IPS-18a (cell line): Measurements from ENCODE around the gene ZNF682.
"Not testable (repeated sequence)": the region's sequence is repeated elsewhere in the genome, so short reads cannot be mapped to it uniquely, and the experiment has no call there.

ENCODE experiments used
- H3K27ac ChIP-seq: one replicate; pipeline ENCODE4 v1.5.1; 2013; ENCODE audit warnings: low read length
- H3K27me3 ChIP-seq: one replicate; pipeline ENCODE4 v1.6.1; 2013; ENCODE audit warnings: mild to moderate bottlenecking, low read length; ENCODE audit not compliant: control insufficient read depth, insufficient read depth
- H3K36me3 ChIP-seq: one replicate; pipeline ENCODE4 v1.6.1; 2013; ENCODE audit warnings: low read depth, low read length; ENCODE audit not compliant: control insufficient read depth
- H3K4me1 ChIP-seq: one replicate; pipeline ENCODE4 v1.6.1; 2013; ENCODE audit warnings: low read depth, low read length; ENCODE audit not compliant: control insufficient read depth
- H3K4me3 ChIP-seq: one replicate; pipeline ENCODE4 v1.5.1; 2013; ENCODE audit warnings: low read length
- H3K9ac ChIP-seq: one replicate; pipeline ENCODE4 v1.6.1; 2013; ENCODE audit warnings: mild to moderate bottlenecking, low read length, moderate library complexity
- H3K9me3 ChIP-seq: one replicate; pipeline ENCODE4 v1.6.1; 2013; ENCODE audit warnings: low read depth, low read length; ENCODE audit not compliant: control insufficient read depth

The ZNF682 gene

DNA sequence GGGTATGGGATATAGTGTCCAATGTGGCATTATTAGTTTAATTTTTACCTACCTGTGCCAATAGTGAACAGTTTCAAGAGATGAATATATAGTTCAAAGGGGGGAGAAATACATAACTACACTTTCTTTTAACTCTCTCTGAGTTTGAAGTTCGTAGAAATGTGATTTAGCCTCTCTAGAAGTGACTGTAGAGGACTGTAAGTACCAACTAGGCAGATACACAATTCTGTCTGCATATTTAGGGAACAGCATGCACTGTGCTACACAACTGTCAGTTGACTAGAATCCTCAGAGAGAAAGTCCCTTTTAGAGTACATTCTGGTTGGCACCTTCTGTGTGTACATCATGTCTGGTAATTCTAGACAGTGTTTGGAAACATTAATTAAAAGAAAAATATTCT, 21.0 kb upstream of the ZNF682 start:
- no peak overlapping the region for H3K9ac ChIP-seq
- peaks cover 13% of the 10 kb centered on the region for H3K9me3 ChIP-seq
- H3K36me3 ChIP-seq: no peaks in the 10 kb centered on the region
- H3K4me1 ChIP-seq: no peaks in the 10 kb centered on the region
- no peaks in the 10 kb centered on the region for H3K27me3 ChIP-seq
- no peak overlapping the region for H3K27ac ChIP-seq
- H3K4me3 ChIP-seq: no peak overlapping the region

DNA sequence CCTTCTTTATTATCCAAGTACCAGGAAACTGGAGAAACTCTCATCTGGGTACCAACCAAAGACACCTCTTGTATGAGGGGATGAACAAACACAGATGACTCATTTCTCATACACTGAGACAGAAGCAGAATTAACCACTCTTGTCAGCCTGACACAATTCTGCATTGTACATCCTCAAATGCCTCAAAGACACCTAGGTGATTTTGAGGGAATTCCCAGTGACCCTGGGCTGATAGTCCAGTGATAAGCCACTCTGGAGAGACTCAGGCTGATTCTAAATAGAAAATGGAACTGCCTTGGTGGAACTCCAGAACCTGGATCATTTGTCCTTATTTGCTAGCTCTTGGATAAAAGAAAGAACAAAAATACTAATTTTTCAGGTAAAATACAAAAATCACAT, 19.4 kb upstream of the ZNF682 start:
- H3K4me1 ChIP-seq, H3K27me3 ChIP-seq, H3K4me3 ChIP-seq, H3K9ac ChIP-seq, H3K27ac ChIP-seq, H3K36me3 ChIP-seq: not testable (repeated sequence)
- peaks cover 13% of the 10 kb centered on the region for H3K9me3 ChIP-seq

DNA sequence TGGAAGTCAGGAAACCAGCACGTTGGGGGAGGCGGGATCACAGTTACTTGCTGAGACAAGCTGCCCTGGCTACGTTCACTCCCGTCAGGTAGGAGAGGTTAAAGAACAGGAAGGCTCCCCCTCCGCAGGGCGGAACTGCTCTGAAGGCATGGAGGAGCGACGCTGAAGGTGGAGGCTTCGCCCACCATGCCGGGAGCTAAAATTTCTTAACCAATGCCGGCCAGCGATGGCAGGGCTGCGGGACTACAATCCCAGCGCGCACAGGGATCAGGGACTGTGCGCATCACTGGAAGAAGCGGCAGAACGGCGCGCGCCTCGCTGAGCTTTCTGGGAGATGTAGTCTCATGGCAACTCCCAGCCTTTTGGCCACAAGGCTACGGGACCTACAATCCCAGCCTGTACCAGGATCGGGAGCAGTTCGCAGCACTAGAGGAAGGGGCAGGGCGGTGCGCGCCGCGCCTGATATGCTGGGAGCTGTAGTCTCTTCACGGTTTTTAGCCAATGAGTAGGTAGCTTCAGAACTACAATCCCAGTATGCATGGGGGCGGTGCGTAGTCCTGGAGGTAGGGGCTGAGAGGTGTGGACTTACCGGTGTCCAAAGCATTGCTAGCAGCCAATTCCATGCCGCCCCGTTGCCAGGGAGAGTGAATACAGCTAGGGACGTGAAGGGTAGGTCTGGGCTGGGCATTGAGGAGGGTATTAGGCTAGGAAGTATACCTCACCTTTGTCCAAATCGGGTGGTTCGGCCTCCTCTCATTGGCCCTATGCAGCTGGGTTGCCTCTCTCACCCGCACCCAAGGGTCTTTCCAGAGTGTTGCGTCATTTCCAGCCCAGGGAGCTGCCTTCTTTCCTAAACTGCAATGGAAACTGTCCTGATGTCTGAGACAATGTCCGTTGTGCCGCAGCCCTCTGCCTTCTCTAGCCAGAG, 12.8 kb upstream of the ZNF682 start:
- peak overlapping the region; percentile 61 for H3K4me3 ChIP-seq
- H3K9me3 ChIP-seq: peaks cover 15% of the 10 kb centered on the region
- H3K4me1 ChIP-seq: no peaks in the 10 kb centered on the region
- H3K27ac ChIP-seq: peak overlapping the region; percentile 56
- no peaks in the 10 kb centered on the region for H3K27me3 ChIP-seq
- H3K9ac ChIP-seq: peak overlapping the region; percentile 83
- no peaks in the 10 kb centered on the region for H3K36me3 ChIP-seq

DNA sequence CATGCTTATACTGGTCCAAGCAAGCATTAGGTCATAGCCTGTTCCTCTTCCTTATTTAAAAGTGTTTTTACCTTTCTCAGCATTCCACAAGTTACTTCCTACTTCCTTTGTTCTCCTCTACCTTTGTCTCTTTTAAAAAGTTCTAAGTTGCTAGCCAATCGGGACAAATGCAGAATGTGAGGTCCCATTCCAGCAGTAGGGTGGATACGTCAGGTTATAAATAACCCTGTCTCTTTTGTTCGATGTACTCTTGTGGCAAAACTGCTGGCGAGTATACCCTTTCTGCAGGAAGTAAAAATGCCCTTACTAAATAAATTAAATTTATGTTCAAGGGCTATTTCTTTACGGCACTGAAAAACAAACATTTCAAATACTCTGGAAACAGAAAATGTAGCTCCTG, 6.4 kb upstream of the ZNF682 start:
- H3K4me1 ChIP-seq, H3K27ac ChIP-seq, H3K27me3 ChIP-seq, H3K9ac ChIP-seq, H3K4me3 ChIP-seq, H3K36me3 ChIP-seq: not testable (repeated sequence)
- H3K9me3 ChIP-seq: peaks cover 18% of the 10 kb centered on the region

DNA sequence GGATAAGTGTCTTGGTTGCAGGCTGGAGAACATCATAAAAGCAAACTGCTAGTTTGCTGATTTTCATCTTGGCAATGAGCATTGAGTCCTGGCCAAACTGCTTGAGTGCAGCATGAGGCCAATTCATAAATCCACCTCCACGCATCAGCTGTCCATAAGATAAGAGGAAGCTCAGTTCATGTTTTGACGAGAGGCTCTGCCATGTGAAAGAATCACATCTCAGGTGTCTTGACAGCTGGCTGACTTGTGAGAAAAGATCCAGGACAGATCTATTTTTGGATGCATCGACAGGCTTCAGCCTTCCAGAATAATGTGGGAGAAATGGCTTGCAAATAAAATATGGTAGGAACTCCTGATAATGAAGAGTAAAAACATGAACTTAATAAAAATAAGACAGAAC, 5.4 kb upstream of the ZNF682 start:
- H3K36me3 ChIP-seq: no peaks in the 10 kb centered on the region
- H3K9ac ChIP-seq: no peak overlapping the region

DNA sequence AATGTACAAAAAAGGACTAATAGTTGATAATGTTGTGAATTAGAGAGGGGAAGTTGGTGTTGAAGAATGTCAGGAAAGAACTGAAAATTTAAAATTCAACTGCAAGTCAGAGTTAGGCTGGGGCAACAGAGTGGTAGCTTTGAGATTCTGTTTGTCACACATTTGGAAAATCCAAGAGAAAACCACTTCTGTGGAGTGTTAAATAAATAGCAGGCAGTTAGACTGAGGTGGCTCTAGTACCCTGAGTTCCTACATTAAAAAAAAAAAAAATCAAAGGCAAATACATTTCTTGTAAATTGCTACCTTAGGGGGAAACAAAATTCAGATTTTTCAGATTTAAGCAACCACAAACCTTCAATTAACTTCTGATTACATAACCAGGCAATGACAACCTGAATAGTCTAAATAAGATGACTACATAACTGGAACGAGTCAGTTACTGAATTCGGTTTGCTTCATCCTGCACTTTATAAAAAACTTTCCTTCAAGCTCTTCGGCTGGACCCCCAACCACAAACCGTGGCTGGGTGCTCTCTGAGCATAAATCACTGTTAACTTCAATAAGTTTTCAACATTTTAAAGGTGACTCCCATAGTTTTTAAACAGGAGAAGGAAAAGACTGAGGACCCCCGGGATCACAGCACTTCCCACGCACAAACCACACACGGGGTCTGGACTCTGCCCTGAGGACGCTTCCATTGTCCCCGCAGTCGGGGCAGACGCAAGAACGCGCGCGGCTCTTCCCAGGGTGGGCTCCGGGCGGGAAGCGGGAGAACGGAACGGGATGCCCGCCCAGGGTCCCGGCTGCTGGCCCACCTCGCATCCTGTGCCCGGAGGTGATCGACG, 725 bp downstream of the ZNF682 start:
- Histone ChIP-seq H3K4me3 (peak overlapping the region; percentile 77), H3K27me3 (no peaks in the 10 kb centered on the region), H3K36me3 (no peaks in the 10 kb centered on the region), H3K9me3 (peaks cover 10% of the 10 kb centered on the region), H3K27ac (no peak overlapping the region), H3K4me1 (no peaks in the 10 kb centered on the region), H3K9ac (peak overlapping the region; percentile 75)

More for the DNA sequence above, 5.4 kb upstream of the ZNF682 start:
- Histone ChIP-seq H3K4me1 (no peaks in the 10 kb centered on the region), H3K27me3 (no peaks in the 10 kb centered on the region), H3K9me3 (peaks cover 18% of the 10 kb centered on the region), H3K4me3 (no peak overlapping the region), H3K27ac (no peak overlapping the region)

DNA sequence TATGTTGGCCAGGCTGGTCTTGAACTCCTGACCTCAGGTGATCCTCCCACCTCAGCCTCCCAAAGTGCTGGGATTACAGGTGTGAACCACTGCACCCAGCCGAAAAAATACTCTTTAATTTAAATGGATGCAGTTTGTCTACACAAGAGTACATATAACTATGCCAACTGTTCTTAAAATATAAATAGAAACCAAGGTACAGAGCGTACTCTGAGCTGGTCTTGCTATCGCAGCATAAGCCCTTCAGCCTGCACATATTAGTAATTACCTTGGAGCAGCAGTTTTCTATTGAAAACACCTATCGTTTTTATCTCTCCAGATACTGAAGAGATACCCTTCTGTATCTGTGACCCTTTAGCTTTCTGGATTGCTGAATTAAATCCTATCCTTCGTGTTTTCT, 3.4 kb downstream of the ZNF682 start:
- no peak overlapping the region for H3K4me3 ChIP-seq
- H3K9ac ChIP-seq: no peak overlapping the region
- no peaks in the 10 kb centered on the region for H3K27me3 ChIP-seq
- H3K27ac ChIP-seq: no peak overlapping the region
- no peaks in the 10 kb centered on the region for H3K4me1 ChIP-seq
- no peaks in the 10 kb centered on the region for H3K36me3 ChIP-seq
- peaks cover 18% of the 10 kb centered on the region for H3K9me3 ChIP-seq

DNA sequence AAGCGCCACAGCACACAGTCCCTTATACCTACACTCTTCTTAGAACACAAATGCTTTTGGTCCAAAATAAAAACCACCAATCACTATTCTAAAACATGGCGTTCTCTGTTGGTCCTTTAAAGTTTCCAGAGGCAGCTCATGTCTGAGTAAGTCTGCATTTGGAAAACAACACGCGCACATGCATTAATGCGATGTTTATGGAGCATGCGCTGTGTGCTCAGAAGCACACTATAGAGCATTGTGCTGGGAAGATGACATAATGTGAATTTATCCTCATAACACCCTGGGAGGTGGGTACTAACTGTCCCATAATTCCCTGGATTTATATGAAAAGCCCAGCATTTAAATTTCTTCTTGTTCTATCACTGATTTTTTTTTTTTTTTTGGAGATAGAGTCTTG, 10.7 kb downstream of the ZNF682 start:
- H3K27me3 ChIP-seq: no peaks in the 10 kb centered on the region
- H3K36me3 ChIP-seq: no peaks in the 10 kb centered on the region
- H3K9ac ChIP-seq: no peak overlapping the region
- H3K9me3 ChIP-seq: peaks cover 16% of the 10 kb centered on the region
- H3K27ac ChIP-seq: no peak overlapping the region
- no peak overlapping the region for H3K4me3 ChIP-seq
- H3K4me1 ChIP-seq: no peaks in the 10 kb centered on the region

DNA sequence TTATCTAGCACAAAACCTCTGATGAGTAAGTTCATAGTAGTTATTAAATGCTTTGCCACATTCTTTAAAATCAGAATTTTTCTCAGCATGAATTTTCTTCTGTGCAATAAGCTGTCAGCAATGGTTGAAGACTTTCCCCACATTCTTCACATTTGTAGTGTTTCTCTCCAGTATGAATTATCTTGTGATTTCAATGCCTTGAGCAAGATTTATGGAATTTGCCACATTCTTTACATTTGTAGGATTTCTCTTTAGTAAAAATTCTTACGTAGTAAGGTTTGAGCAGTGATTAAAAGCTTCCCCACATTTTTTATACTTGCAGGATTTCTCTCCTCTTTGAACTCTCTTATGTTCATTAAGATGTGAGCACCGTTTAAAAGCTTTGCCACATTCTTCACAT, 33.6 kb downstream of the ZNF682 start:
- Histone ChIP-seq H3K4me3 (no peak overlapping the region), H3K9me3 (peaks cover 70% of the 10 kb centered on the region), H3K4me1 (no peaks in the 10 kb centered on the region)

DNA sequence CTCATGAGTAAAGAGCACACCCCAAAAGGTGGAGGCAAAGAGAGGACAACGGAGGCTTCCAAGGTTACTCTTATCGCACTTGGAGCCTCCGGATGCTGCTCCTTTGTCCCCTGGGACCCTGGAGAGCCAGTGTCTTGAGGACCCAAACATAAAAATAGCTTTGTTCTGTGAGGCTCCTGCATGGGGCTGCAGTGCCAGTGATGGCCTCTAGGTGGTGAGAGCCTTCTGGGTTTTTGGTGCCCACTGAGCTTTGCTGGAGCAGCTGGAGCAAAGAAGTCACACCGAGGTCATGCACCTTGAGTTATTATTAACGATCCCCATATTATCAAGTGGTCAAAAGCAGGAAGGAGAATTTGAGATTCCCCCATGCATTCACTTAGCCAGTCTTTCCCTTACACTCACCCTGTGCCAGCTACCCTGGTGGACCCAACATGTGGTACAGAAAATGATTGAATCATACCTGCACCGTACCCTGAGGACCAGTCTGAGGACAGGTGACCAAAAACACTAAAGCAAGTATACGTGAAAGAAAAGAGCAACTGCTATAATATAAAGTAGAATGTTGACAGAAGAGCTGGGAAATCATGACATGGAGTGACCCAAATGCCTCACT, 41.5 kb downstream of the ZNF682 start:
- Histone ChIP-seq H3K4me3 (no peak overlapping the region), H3K27me3 (no peaks in the 10 kb centered on the region), H3K36me3 (no peaks in the 10 kb centered on the region), H3K9me3 (peaks cover 61% of the 10 kb centered on the region), H3K9ac (no peak overlapping the region), H3K27ac (no peak overlapping the region), H3K4me1 (no peaks in the 10 kb centered on the region)

More for the DNA sequence above, 33.6 kb downstream of the ZNF682 start:
- Histone ChIP-seq H3K27me3 (no peaks in the 10 kb centered on the region), H3K27ac (no peak overlapping the region), H3K9ac (no peak overlapping the region), H3K36me3 (peaks cover 5% of the 10 kb centered on the region)

DNA sequence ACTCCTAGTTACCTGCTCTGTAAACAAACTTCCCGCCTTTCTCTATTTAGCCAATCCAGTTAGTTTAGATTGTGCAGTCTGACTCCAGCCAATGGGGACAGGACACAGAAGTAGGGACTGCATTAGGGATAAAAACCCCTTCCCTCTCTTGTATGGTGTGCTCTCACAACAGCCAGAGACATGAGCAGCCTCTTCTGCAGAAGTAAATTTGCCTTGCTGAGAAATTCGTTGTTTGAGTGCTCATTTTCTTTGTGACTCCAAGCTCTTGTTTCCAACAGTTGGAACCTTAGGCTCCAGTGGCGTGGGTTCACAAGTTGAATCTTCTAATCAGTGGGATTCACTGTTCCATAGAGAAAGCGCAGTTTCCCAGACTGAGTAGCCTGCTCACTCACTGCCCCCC, 72.4 kb downstream of the ZNF682 start:
- Histone ChIP-seq H3K4me3 (no peak overlapping the region), H3K27me3 (no peaks in the 10 kb centered on the region), H3K9me3 (peaks cover 36% of the 10 kb centered on the region), H3K9ac (no peak overlapping the region), H3K27ac (no peak overlapping the region), H3K4me1 (no peaks in the 10 kb centered on the region), H3K36me3 (no peaks in the 10 kb centered on the region)
